DND-41 (cell line): ENCODE measurements around the gene LTB.

Experiments used
- ATAC-seq: fragments of 200-7000 bp; cut with Tn5 transposase; 3 replicates; pipeline ENCODE4 v1.9.1; 2021; ENCODE audit warnings: low read depth; ENCODE audit not compliant: insufficient read depth
- DNase-seq: peaks from one replicate; pipeline ENCODE4 v3.0.0-alpha.2; 2020
- H2AFZ ChIP-seq: 2 replicates; pipeline ENCODE4 v1.6.0; 2012; ENCODE audit warnings: low read depth, low read length
- H3K27ac ChIP-seq: 2 replicates; pipeline ENCODE4 v1.5.1; 2012; ENCODE audit warnings: low read length, inconsistent platforms
- H3K27me3 ChIP-seq: fragments of 200-600 bp; sonication (generic); 2 replicates; pipeline ENCODE4 v1.6.0; 2012; ENCODE audit warnings: low read length, mild to moderate bottlenecking, inconsistent platforms; ENCODE audit not compliant: insufficient read depth, poor library complexity
- H3K36me3 ChIP-seq: 2 replicates; pipeline ENCODE4 v1.5.1; 2012; ENCODE audit warnings: low read length, inconsistent platforms; ENCODE audit not compliant: insufficient read depth
- H3K4me1 ChIP-seq: 2 replicates; pipeline ENCODE4 v1.5.1; 2012; ENCODE audit warnings: mild to moderate bottlenecking, low read length; ENCODE audit not compliant: insufficient read depth
- H3K4me2 ChIP-seq: 2 replicates; pipeline ENCODE4 v1.6.0; 2012; ENCODE audit warnings: mild to moderate bottlenecking, moderate library complexity, low read length, inconsistent platforms; ENCODE audit not compliant: insufficient read depth
- H3K4me3 ChIP-seq, 2 experiments: fragments of 200-600 bp in 1 of 2; shearing (Covaris generic) in 1 of 2; 2 replicates each; pipeline ENCODE4 v1.5.1; 2012 to 2016; ENCODE audit warnings: inconsistent platforms in 2 of 2, low read length in 2 of 2, mild to moderate bottlenecking in 2 of 2, low read depth in 1 of 2, moderate library complexity in 1 of 2
- H3K79me2 ChIP-seq: 2 replicates; pipeline ENCODE4 v1.6.0; 2012; ENCODE audit warnings: low read length, inconsistent platforms; ENCODE audit not compliant: insufficient read depth
- H3K9ac ChIP-seq: 2 replicates; pipeline ENCODE4 v1.6.0; 2012; ENCODE audit warnings: low read depth, mild to moderate bottlenecking, inconsistent platforms, low read length, moderate library complexity
- H3K9me3 ChIP-seq: 2 replicates; pipeline ENCODE4 v1.5.1; 2012; ENCODE audit warnings: low read length, moderate library complexity, mild to moderate bottlenecking, inconsistent platforms; ENCODE audit not compliant: insufficient read depth, severe bottlenecking
- H4K20me1 ChIP-seq: 2 replicates; pipeline ENCODE4 v1.6.0; 2012; ENCODE audit warnings: low read length; ENCODE audit not compliant: insufficient read depth
- EZH2 ChIP-seq: IDR thresholded peaks from 3 replicates; pipeline ENCODE4 v1.6.1; 2012; ENCODE audit warnings: borderline replicate concordance, low read depth, mild to moderate bottlenecking, moderate library complexity, low read length, inconsistent platforms; ENCODE audit not compliant: severe bottlenecking
- TF ChIP-seq, protein P1 (sequence below): IDR thresholded peaks from 2 replicates; pipeline ENCODE4 v1.5.1; 2012; ENCODE audit warnings: borderline replicate concordance, low read length, moderate library complexity, mild to moderate bottlenecking; ENCODE audit not compliant: poor library complexity, severe bottlenecking; ENCODE audit errors: extremely low read depth

Gene LTB

DNA sequence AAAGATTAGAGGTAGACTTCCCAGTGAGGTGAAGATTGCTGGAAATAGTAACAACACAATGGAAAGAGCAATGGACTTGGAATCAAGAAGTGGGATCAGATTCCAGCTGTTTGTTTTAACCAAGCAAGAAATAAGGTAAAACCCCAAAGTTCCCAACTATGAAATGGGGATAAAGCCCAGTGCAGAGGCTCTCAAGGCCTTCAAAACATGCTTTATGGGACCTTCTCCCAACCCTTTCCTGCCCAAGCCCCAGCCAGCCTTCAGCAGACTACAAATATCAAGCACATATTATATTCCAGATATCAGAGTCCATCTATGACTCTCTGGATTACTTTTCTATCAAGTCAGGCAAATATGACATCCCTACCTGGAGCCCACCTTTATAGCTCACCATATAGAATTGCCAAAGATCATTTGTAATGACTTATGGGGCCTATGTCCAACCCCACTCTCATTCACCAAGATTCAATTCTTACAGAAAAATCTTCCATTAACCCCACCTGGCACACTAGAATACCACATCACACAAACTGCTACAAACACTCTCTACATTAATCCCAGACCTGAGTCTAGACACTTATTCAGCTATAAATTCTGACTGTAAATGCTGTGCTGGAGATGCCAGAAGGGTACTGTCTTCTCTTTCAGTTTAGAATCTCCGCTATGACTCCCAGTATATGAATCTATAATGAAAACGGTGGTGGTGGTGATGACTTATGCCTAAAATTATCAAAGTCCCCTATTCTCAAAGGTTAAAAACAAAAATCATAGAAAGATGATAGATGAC is 46.5 kb downstream of the LTB start:
- Histone ChIP-seq H3K9me3 (no peaks in the 10 kb centered on the region), H2AFZ (no peak overlapping the region), H3K9ac (no peak overlapping the region), H3K4me2 (no peak overlapping the region; the same call in 1 of the 2 replicates), H3K27ac (no peak overlapping the region), H4K20me1 (peaks cover 94% of the 10 kb centered on the region), H3K79me2 (peaks cover 74% of the 10 kb centered on the region), H3K27me3 (no peaks in the 10 kb centered on the region), H3K36me3 (peaks cover 100% of the 10 kb centered on the region), H3K4me1 (peaks cover 41% of the 10 kb centered on the region), H3K4me3 (no peak overlapping the region)
- no peak for ATAC-seq
- TF ChIP-seq, protein P1, sequence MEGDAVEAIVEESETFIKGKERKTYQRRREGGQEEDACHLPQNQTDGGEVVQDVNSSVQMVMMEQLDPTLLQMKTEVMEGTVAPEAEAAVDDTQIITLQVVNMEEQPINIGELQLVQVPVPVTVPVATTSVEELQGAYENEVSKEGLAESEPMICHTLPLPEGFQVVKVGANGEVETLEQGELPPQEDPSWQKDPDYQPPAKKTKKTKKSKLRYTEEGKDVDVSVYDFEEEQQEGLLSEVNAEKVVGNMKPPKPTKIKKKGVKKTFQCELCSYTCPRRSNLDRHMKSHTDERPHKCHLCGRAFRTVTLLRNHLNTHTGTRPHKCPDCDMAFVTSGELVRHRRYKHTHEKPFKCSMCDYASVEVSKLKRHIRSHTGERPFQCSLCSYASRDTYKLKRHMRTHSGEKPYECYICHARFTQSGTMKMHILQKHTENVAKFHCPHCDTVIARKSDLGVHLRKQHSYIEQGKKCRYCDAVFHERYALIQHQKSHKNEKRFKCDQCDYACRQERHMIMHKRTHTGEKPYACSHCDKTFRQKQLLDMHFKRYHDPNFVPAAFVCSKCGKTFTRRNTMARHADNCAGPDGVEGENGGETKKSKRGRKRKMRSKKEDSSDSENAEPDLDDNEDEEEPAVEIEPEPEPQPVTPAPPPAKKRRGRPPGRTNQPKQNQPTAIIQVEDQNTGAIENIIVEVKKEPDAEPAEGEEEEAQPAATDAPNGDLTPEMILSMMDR = no peak
- TF ChIP-seq EZH2 = no peak
- DNase-seq = no peak

DNA sequence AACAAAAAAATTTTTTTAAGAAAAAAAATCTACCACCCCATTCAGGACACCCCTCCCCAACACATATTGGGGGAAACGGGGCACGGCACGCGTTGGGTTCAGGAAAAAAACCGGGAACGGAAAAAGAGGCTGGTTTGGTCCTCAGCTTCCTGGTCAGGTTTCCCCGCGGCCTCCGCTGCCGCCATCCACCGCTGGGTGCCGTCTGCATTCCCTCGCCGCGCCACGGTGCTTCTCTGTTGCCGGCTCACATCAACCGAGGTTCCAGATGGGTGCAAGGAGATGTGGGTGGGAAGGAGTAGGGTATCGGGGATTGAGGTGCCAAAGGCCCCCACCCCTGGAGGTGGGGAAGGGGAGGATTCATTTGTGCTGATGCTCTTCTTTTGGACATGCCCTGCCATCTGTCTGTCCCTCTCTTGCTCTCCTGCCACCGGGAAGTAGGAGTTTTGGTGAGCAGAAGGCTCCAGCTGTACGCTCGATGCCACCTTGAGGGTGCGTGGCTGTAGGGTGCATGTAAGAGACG is 47.6 kb downstream of the LTB start:
- TF ChIP-seq, protein P1 = no peak
- no peak for TF ChIP-seq EZH2
- H3K4me2 ChIP-seq = peak overlapping the region; percentile 19; the same call in 1 of the 2 replicates
- H3K27me3 ChIP-seq = no peaks in the 10 kb centered on the region
- H3K36me3 ChIP-seq = peaks cover 99% of the 10 kb centered on the region
- ATAC-seq (no peak), DNase-seq (no peak)
- H3K4me3 ChIP-seq = no peak overlapping the region
- no peak overlapping the region for H3K27ac ChIP-seq
- H4K20me1 ChIP-seq = peaks cover 93% of the 10 kb centered on the region
- H3K79me2 ChIP-seq = peaks cover 63% of the 10 kb centered on the region
- H3K4me1 ChIP-seq = peaks cover 29% of the 10 kb centered on the region
- H2AFZ ChIP-seq = no peak overlapping the region
- no peaks in the 10 kb centered on the region for H3K9me3 ChIP-seq
- no peak overlapping the region for H3K9ac ChIP-seq

DNA sequence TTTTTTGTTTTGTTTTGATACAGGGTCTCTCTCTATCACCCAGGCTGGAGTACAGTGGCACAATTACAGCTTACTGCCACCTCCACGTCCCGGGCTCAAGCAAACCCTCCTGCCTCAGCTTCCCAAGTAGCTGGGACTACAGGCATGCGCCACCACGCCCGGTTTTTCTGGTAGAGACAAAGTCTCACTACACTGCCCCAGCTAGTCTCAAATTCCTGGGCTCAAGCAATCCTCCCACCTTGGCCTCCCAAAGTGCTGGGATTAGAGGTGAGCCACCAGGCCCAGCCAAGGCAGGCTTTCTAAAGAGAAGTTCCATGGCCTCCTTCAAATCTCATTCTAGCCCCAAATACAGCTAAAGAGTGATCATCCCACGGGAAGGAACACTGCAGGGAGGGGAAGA is 48.2 kb downstream of the LTB start:
- no peak overlapping the region for H3K9ac ChIP-seq
- no peak overlapping the region for H2AFZ ChIP-seq
- H3K36me3 ChIP-seq = peaks cover 95% of the 10 kb centered on the region
- no peak for DNase-seq
- ATAC-seq = no peak
- no peak overlapping the region for H3K27ac ChIP-seq
- no peak overlapping the region for H3K4me3 ChIP-seq
- no peaks in the 10 kb centered on the region for H3K9me3 ChIP-seq
- H3K4me1 ChIP-seq = peaks cover 24% of the 10 kb centered on the region
- H4K20me1 ChIP-seq = peaks cover 90% of the 10 kb centered on the region
- no peaks in the 10 kb centered on the region for H3K27me3 ChIP-seq
- TF ChIP-seq, protein P1 = no peak
- TF ChIP-seq EZH2 = no peak
- peaks cover 57% of the 10 kb centered on the region for H3K79me2 ChIP-seq
- H3K4me2 ChIP-seq = no peak overlapping the region
